GM23338 (cell line): ENCODE data around the gene SORCS2. TPM values are rescaled to one million over a fixed set of nuclear protein-coding genes. Genes with fewer than 3 reads are reported as not detected.

Experiments used
- ATAC-seq: fragments of 200-7000 bp; cut with Tn5 transposase; 3 replicates; pipeline ENCODE4 v1.9.1; 2020
- DNase-seq: peaks from one replicate; pipeline ENCODE4 v3.0.0-alpha.2; 2015; ENCODE audit warnings: low spot score
- H2AFZ ChIP-seq: fragments of 200-600 bp; sonication (generic); 2 replicates; pipeline ENCODE4 v1.8.0; 2016; ENCODE audit warnings: antibody characterized with exemption, mild to moderate bottlenecking, moderate library complexity
- H3F3A ChIP-seq: fragments of 200-600 bp; sonication (generic); replicated peaks from 2 replicates; pipeline ENCODE4 v1.8.0; 2017; ENCODE audit warnings: antibody characterized with exemption, mixed run types, low read depth
- H3K27ac ChIP-seq: fragments of 200-600 bp; sonication (generic); 2 replicates; pipeline ENCODE4 v1.6.1; 2016; ENCODE audit warnings: low read depth
- H3K27me3 ChIP-seq: fragments of 200-600 bp; sonication (generic); 2 replicates; pipeline ENCODE4 v1.8.0; 2016; ENCODE audit warnings: mild to moderate bottlenecking, mixed run types, moderate library complexity; ENCODE audit not compliant: insufficient read depth
- H3K36me3 ChIP-seq: fragments of 200-600 bp; sonication (generic); 2 replicates; pipeline ENCODE4 v1.8.0; 2016; ENCODE audit warnings: mild to moderate bottlenecking; ENCODE audit not compliant: insufficient read depth
- H3K4me1 ChIP-seq: fragments of 200-600 bp; sonication (generic); 2 replicates; pipeline ENCODE4 v1.8.0; 2016; ENCODE audit warnings: mild to moderate bottlenecking, moderate library complexity; ENCODE audit not compliant: insufficient read depth
- H3K4me2 ChIP-seq: fragments of 200-600 bp; sonication (generic); 2 replicates; pipeline ENCODE4 v1.7.1; 2017; ENCODE audit warnings: mixed run types
- H3K4me3 ChIP-seq: fragments of 200-600 bp; sonication (generic); 2 replicates; pipeline ENCODE4 v1.6.1; 2016; ENCODE audit warnings: mixed run types
- H3K79me2 ChIP-seq: fragments of 200-600 bp; sonication (generic); replicated peaks from 2 replicates; pipeline ENCODE4 v1.8.0; 2017; ENCODE audit warnings: mild to moderate bottlenecking; ENCODE audit not compliant: insufficient read depth
- H3K9me2 ChIP-seq: fragments of 200-600 bp; sonication (generic); 2 replicates; pipeline ENCODE4 v1.8.0; 2017; ENCODE audit not compliant: insufficient read depth
- H4K20me1 ChIP-seq: fragments of 200-600 bp; sonication (generic); replicated peaks from 2 replicates; pipeline ENCODE4 v1.8.0; 2017; ENCODE audit warnings: mild to moderate bottlenecking; ENCODE audit not compliant: insufficient read depth
- H3K27ac Mint-ChIP-seq: 2 replicates; pipeline ENCODE4 v1.8.0; 2020; ENCODE audit warnings: inconsistent platforms, mild to moderate bottlenecking, moderate library complexity, mixed read lengths
- H3K27me3 Mint-ChIP-seq: 3 replicates; pipeline ENCODE4 v1.8.0; 2022; ENCODE audit warnings: low read depth, mild to moderate bottlenecking, moderate library complexity, mixed read lengths, inconsistent platforms; ENCODE audit not compliant: insufficient read depth, poor library complexity
- H3K36me3 Mint-ChIP-seq: 3 replicates; pipeline ENCODE4 v1.8.0; 2021; ENCODE audit warnings: low read depth, mild to moderate bottlenecking, inconsistent platforms, moderate library complexity, mixed read lengths
- H3K4me1 Mint-ChIP-seq: 3 replicates; pipeline ENCODE4 v1.8.0; 2020; ENCODE audit warnings: mild to moderate bottlenecking, inconsistent platforms, mixed read lengths
- H3K4me3 Mint-ChIP-seq: 3 replicates; pipeline ENCODE4 v1.8.0; 2021; ENCODE audit warnings: moderate library complexity, mild to moderate bottlenecking, inconsistent platforms, mixed read lengths
- H3K9me3 Mint-ChIP-seq: 3 replicates; pipeline ENCODE4 v1.8.0; 2020; ENCODE audit warnings: moderate library complexity, mild to moderate bottlenecking, inconsistent platforms, mixed read lengths
- ETS1 ChIP-seq: IDR thresholded peaks from 2 replicates; pipeline ENCODE4 v1.6.1; 2016; ENCODE audit warnings: antibody characterized with exemption
- EZH2 ChIP-seq: fragments of 200-600 bp; sonication (generic); IDR thresholded peaks from one replicate; pipeline ENCODE4 v1.8.0; 2017; ENCODE audit warnings: antibody characterized with exemption, mild to moderate bottlenecking, low read depth; ENCODE audit not compliant: unreplicated experiment
- NANOG ChIP-seq: IDR thresholded peaks from 2 replicates; pipeline ENCODE4 v1.6.1; 2016; ENCODE audit warnings: antibody characterized with exemption, borderline replicate concordance
- POLR2AphosphoS5 ChIP-seq: IDR thresholded peaks from 2 replicates; pipeline ENCODE4 v1.6.1; 2016; ENCODE audit warnings: antibody characterized with exemption, low read depth
- REST ChIP-seq: IDR thresholded peaks from one replicate; pipeline ENCODE4 v1.6.1; 2018; ENCODE audit warnings: antibody characterized with exemption; ENCODE audit not compliant: unreplicated experiment
- STAT1 ChIP-seq: IDR thresholded peaks from one replicate; pipeline ENCODE4 v1.6.1; 2016; ENCODE audit warnings: antibody characterized with exemption; ENCODE audit not compliant: unreplicated experiment
- ZNF114 ChIP-seq: fragments of 250-450 bp; sonication (Bioruptor Pico); IDR thresholded peaks from 2 replicates; pipeline ENCODE4 v1.5.0; 2020; ENCODE audit warnings: mild to moderate bottlenecking, moderate library complexity
- polyA plus RNA-seq: library from polyadenylated mRNA; unstranded; fragments of >200 nt; fragmentation: Nextera tagmentation; extraction: Ambion mirVana; gene quantifications from 2 replicates; pipeline ENCODE4 v1.2.1, GENCODE V29; 2016
- total RNA-seq: library from RNA; depleted of rRNA; stranded (reverse); fragments of >200 nt; shearing (Covaris generic); gene quantifications from 2 replicates; pipeline ENCODE4 v1.2.3, GENCODE V29; 2014
- TF ChIP-seq, protein P1 (sequence below): fragments of 250-450 bp; sonication (Bioruptor Pico); IDR thresholded peaks from 2 replicates; pipeline ENCODE4 v1.5.0; 2020; ENCODE audit warnings: mild to moderate bottlenecking, moderate library complexity

Gene SORCS2
- total and polyA plus RNA-seq, 2 experiments from 2014 or later, result 0.47 to 2.4 TPM

- no peak overlapping the region for H3K4me3 ChIP-seq
- no peaks in the 10 kb centered on the region for H3K9me3 Mint-ChIP-seq
- DNase-seq, result no peak
- no peaks in the 10 kb centered on the region for H3K27me3 ChIP-seq
- H3K4me3 Mint-ChIP-seq, result no peak overlapping the region
- H2AFZ ChIP-seq, result no peak overlapping the region
- no peak overlapping the region for H3K27ac Mint-ChIP-seq
- no peaks in the 10 kb centered on the region for H3K36me3 ChIP-seq
- H3K27me3 Mint-ChIP-seq, result peaks cover 7% of the 10 kb centered on the region
- no peaks in the 10 kb centered on the region for H4K20me1 ChIP-seq
- H3K79me2 ChIP-seq, result no peaks in the 10 kb centered on the region
- H3K4me1 Mint-ChIP-seq, result no peaks in the 10 kb centered on the region
- TF ChIP-seq POLR2AphosphoS5 (no peak), REST (no peak), STAT1 (no peak), ZNF114 (CRISPR knock-in tag) (no peak), NANOG (no peak), ETS1 (no peak), EZH2 (no peak)
- TF ChIP-seq, protein P1, sequence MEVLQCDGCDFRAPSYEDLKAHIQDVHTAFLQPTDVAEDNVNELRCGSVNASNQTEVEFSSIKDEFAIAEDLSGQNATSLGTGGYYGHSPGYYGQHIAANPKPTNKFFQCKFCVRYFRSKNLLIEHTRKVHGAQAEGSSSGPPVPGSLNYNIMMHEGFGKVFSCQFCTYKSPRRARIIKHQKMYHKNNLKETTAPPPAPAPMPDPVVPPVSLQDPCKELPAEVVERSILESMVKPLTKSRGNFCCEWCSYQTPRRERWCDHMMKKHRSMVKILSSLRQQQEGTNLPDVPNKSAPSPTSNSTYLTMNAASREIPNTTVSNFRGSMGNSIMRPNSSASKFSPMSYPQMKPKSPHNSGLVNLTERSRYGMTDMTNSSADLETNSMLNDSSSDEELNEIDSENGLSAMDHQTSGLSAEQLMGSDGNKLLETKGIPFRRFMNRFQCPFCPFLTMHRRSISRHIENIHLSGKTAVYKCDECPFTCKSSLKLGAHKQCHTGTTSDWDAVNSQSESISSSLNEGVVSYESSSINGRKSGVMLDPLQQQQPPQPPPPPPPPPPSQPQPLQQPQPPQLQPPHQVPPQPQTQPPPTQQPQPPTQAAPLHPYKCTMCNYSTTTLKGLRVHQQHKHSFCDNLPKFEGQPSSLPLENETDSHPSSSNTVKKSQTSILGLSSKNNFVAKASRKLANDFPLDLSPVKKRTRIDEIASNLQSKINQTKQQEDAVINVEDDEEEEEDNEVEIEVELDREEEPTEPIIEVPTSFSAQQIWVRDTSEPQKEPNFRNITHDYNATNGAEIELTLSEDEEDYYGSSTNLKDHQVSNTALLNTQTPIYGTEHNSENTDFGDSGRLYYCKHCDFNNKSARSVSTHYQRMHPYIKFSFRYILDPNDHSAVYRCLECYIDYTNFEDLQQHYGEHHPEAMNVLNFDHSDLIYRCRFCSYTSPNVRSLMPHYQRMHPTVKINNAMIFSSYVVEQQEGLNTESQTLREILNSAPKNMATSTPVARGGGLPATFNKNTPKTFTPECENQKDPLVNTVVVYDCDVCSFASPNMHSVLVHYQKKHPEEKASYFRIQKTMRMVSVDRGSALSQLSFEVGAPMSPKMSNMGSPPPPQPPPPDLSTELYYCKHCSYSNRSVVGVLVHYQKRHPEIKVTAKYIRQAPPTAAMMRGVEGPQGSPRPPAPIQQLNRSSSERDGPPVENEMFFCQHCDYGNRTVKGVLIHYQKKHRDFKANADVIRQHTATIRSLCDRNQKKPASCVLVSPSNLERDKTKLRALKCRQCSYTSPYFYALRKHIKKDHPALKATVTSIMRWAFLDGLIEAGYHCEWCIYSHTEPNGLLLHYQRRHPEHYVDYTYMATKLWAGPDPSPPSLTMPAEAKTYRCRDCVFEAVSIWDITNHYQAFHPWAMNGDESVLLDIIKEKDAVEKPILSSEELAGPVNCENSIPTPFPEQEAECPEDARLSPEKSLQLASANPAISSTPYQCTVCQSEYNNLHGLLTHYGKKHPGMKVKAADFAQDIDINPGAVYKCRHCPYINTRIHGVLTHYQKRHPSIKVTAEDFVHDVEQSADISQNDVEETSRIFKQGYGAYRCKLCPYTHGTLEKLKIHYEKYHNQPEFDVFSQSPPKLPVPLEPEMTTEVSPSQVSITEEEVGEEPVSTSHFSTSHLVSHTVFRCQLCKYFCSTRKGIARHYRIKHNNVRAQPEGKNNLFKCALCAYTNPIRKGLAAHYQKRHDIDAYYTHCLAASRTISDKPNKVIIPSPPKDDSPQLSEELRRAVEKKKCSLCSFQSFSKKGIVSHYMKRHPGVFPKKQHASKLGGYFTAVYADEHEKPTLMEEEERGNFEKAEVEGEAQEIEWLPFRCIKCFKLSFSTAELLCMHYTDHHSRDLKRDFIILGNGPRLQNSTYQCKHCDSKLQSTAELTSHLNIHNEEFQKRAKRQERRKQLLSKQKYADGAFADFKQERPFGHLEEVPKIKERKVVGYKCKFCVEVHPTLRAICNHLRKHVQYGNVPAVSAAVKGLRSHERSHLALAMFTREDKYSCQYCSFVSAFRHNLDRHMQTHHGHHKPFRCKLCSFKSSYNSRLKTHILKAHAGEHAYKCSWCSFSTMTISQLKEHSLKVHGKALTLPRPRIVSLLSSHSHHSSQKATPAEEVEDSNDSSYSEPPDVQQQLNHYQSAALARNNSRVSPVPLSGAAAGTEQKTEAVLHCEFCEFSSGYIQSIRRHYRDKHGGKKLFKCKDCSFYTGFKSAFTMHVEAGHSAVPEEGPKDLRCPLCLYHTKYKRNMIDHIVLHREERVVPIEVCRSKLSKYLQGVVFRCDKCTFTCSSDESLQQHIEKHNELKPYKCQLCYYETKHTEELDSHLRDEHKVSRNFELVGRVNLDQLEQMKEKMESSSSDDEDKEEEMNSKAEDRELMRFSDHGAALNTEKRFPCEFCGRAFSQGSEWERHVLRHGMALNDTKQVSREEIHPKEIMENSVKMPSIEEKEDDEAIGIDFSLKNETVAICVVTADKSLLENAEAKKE, result no peak
- no peaks in the 10 kb centered on the region for H3K4me1 ChIP-seq
- no peak for ATAC-seq
- H3F3A ChIP-seq, result no peaks in the 10 kb centered on the region
- no peaks in the 10 kb centered on the region for H3K36me3 Mint-ChIP-seq
- H3K27ac ChIP-seq, result no peak overlapping the region
- H3K9me2 ChIP-seq, result no peaks in the 10 kb centered on the region
- no peak overlapping the region for H3K4me2 ChIP-seq
These were observed 99.2 kb downstream of the SORCS2 start for GRCh38 chr4:7291372-7292114.
